GM19193 (cell line): ENCODE data around the gene MYO9B.

Source experiments
- POLR2A ChIP-seq: IDR thresholded peaks from 4 replicates; pipeline ENCODE4 v1.6.1; 2011; ENCODE audit not compliant: insufficient read depth, insufficient read length; ENCODE audit errors: extremely low read depth

Gene MYO9B

GRCh38 chr19:17197666-17198065 is 122.1 kb downstream of the MYO9B start:
- TF ChIP-seq POLR2A = no peak

- no peak for TF ChIP-seq POLR2A
Observed at GRCh38 chr19:17200408-17201079, 125.0 kb downstream of the MYO9B start.

GRCh38 chr19:17202249-17202648 is 126.7 kb downstream of the MYO9B start:
- no peak for TF ChIP-seq POLR2A

- TF ChIP-seq POLR2A = no peak
Observed at GRCh38 chr19:17202713-17203112, 127.1 kb downstream of the MYO9B start.

GRCh38 chr19:17205237-17206140 is 129.9 kb downstream of the MYO9B start:
- peak; percentile 10 for TF ChIP-seq POLR2A

- TF ChIP-seq POLR2A = no peak
Observed at GRCh38 chr19:17206736-17207581, 131.4 kb downstream of the MYO9B start.

GRCh38 chr19:17209126-17210036 is 133.8 kb downstream of the MYO9B start:
- peak; percentile 28 for TF ChIP-seq POLR2A

- TF ChIP-seq POLR2A = no peak
Observed at GRCh38 chr19:17210296-17210695, 134.7 kb downstream of the MYO9B start.

- no peak for TF ChIP-seq POLR2A
Observed at GRCh38 chr19:17211547-17212446, 136.2 kb downstream of the MYO9B start.

- no peak for TF ChIP-seq POLR2A
Observed at GRCh38 chr19:17213334-17213733, 137.8 kb downstream of the MYO9B start.

- no peak for TF ChIP-seq POLR2A
Observed at GRCh38 chr19:17214508-17215126, 139.0 kb downstream of the MYO9B start.

GRCh38 chr19:17215127-17215971 is 139.8 kb downstream of the MYO9B start, which contains the start of gene USE1:
Gene USE1, plus strand, starts transcription at chr19:17215357. Its CDS starts 49 bp downstream, at chr19:17215406.
- peak; percentile 93 for TF ChIP-seq POLR2A
